ENCODE data around the gene CLMN.

DNA sequence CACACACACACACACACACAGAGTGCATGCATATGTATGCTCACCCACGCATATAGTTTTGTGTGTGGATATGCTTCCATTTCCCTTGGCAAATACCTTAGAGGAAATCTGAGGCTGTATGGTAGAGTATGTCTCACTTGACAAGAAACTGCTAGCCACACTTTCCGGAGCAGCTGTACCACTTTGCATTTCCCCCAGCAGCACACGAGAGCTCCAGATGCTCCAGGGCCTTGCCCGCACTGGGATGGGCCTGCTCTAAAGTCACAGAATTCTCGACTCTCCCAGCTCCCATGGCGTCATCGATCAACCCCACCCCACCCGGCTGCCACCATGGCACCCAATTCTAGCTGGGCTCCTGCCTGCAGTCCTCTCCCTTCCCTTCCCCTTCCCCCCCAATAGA, 21.9 kb downstream of the CLMN start:
- TF ChIP-seq, protein P1, sequence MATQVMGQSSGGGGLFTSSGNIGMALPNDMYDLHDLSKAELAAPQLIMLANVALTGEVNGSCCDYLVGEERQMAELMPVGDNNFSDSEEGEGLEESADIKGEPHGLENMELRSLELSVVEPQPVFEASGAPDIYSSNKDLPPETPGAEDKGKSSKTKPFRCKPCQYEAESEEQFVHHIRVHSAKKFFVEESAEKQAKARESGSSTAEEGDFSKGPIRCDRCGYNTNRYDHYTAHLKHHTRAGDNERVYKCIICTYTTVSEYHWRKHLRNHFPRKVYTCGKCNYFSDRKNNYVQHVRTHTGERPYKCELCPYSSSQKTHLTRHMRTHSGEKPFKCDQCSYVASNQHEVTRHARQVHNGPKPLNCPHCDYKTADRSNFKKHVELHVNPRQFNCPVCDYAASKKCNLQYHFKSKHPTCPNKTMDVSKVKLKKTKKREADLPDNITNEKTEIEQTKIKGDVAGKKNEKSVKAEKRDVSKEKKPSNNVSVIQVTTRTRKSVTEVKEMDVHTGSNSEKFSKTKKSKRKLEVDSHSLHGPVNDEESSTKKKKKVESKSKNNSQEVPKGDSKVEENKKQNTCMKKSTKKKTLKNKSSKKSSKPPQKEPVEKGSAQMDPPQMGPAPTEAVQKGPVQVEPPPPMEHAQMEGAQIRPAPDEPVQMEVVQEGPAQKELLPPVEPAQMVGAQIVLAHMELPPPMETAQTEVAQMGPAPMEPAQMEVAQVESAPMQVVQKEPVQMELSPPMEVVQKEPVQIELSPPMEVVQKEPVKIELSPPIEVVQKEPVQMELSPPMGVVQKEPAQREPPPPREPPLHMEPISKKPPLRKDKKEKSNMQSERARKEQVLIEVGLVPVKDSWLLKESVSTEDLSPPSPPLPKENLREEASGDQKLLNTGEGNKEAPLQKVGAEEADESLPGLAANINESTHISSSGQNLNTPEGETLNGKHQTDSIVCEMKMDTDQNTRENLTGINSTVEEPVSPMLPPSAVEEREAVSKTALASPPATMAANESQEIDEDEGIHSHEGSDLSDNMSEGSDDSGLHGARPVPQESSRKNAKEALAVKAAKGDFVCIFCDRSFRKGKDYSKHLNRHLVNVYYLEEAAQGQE (IDR thresholded peaks at IDR 0.05; ENCODE audit: borderline replicate concordance): no peak
- TF ChIP-seq, protein P2, sequence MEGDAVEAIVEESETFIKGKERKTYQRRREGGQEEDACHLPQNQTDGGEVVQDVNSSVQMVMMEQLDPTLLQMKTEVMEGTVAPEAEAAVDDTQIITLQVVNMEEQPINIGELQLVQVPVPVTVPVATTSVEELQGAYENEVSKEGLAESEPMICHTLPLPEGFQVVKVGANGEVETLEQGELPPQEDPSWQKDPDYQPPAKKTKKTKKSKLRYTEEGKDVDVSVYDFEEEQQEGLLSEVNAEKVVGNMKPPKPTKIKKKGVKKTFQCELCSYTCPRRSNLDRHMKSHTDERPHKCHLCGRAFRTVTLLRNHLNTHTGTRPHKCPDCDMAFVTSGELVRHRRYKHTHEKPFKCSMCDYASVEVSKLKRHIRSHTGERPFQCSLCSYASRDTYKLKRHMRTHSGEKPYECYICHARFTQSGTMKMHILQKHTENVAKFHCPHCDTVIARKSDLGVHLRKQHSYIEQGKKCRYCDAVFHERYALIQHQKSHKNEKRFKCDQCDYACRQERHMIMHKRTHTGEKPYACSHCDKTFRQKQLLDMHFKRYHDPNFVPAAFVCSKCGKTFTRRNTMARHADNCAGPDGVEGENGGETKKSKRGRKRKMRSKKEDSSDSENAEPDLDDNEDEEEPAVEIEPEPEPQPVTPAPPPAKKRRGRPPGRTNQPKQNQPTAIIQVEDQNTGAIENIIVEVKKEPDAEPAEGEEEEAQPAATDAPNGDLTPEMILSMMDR (IDR thresholded peaks at IDR 0.05; ENCODE audit: poor library complexity, severe bottlenecking): no peak
- TF ChIP-seq EZH2 (IDR thresholded peaks at IDR 0.05; ENCODE audit: borderline replicate concordance, insufficient read depth, low read length, poor library complexity, severe bottlenecking) (no peak), EP300 (conservative IDR thresholded peaks at IDR 0.05; ENCODE audit: poor library complexity, severe bottlenecking) (no peak), RAD21 (conservative IDR thresholded peaks at IDR 0.05) (no peak), SMC3 (conservative IDR thresholded peaks at IDR 0.05; ENCODE audit: poor library complexity) (no peak), MXI1 (conservative IDR thresholded peaks at IDR 0.05; ENCODE audit: poor library complexity, severe bottlenecking) (no peak), TAF1 (IDR thresholded peaks at IDR 0.05; ENCODE audit: low read depth) (no peak)

All from neural cell (in vitro differentiated cells).